Heart left ventricle (tissue), 16 donors: ENCODE data around the gene ERBB3. TPM values are rescaled to one million over a fixed set of nuclear protein-coding genes. Genes with fewer than 3 reads are reported as not detected.

Source experiments
- ATAC-seq, 4 donors: fragments of 200-7000 bp; cut with Tn5 transposase; one replicate each; pipeline ENCODE4 v1.9.1; 2020 to 2022; ENCODE audit warnings: moderate library complexity in 4 of 4, mild to moderate bottlenecking in 3 of 4, moderate number of reproducible peaks in 1 of 4
- DNase-seq, 5 donors: peaks; one replicate each; pipeline ENCODE4 v3.0.0-alpha.2; 2020
- H3K27ac ChIP-seq, 12 donors: fragments of 200-600 bp; sonication (generic) in 4 of 12; one replicate each; pipeline versions ENCODE4 v1.5.0 to v1.8.0; 2016 to 2022; ENCODE audit warnings: mild to moderate bottlenecking in 2 of 12
- H3K27me3 ChIP-seq, 9 donors: fragments of 200-600 bp; sonication (generic) in 2 of 9; one replicate each; pipeline versions ENCODE4 v1.5.1 to v1.8.0; 2016 to 2022; ENCODE audit warnings: mild to moderate bottlenecking in 3 of 9
- H3K36me3 ChIP-seq, 9 donors: fragments of 200-600 bp; sonication (generic) in 2 of 9; one replicate each; pipeline versions ENCODE4 v1.5.0 to v1.8.0; 2018 to 2022; ENCODE audit warnings: mild to moderate bottlenecking in 2 of 9
- H3K4me1 ChIP-seq, 12 donors: fragments of 200-600 bp; sonication (generic) in 4 of 12; one replicate each; pipeline versions ENCODE4 v1.5.0 to v1.8.0; 2016 to 2022; ENCODE audit warnings: mild to moderate bottlenecking in 3 of 12
- H3K4me3 ChIP-seq, 12 donors: fragments of 200-600 bp; sonication (generic) in 4 of 12; one replicate each; pipeline versions ENCODE4 v1.5.0 to v1.8.0; 2017 to 2022; ENCODE audit warnings: mild to moderate bottlenecking in 9 of 12, moderate library complexity in 4 of 12
- H3K9me3 ChIP-seq, 12 donors: fragments of 200-600 bp; sonication (generic) in 4 of 12; one replicate each; pipeline versions ENCODE4 v1.5.0 to v1.8.0; 2016 to 2022; ENCODE audit warnings: mild to moderate bottlenecking in 1 of 12
- CTCF ChIP-seq, 12 donors: fragments of 200-600 bp; sonication (generic) in 4 of 12; IDR thresholded peaks; one replicate each; pipeline versions ENCODE4 v1.5.0 to v1.8.0; 2018 to 2022; ENCODE audit warnings: antibody characterized with exemption in 12 of 12, mild to moderate bottlenecking in 5 of 12
- POLR2A ChIP-seq, 2 donors: fragments of 450-650 bp; IDR thresholded peaks; one replicate each; pipeline ENCODE4 v1.6.1; 2017; ENCODE audit warnings: antibody characterized with exemption in 2 of 2, mild to moderate bottlenecking in 2 of 2, moderate library complexity in 2 of 2
- WGBS, 4 donors: extraction: QIAGEN DNeasy Blood & Tissue Kit in 2 of 4; methylation state at CpG; one replicate each; pipeline versions ENCODE4 v1.1.5 to v1.1.7; 2013 to 2018; 5-methylcytosine and 5-hydroxymethylcytosine counted together
- intact Hi-C, 10 donors: fragments of 100-400 bp; cut with DNase I; formaldehyde crosslinking; loops; one replicate each; pipeline versions ENCODE4 v1.11.1 to v1.14.2; 2022
- polyA plus RNA-seq, 2 donors: library from polyadenylated mRNA; stranded (reverse); fragments of 200-250 nt; gene quantifications; one replicate each; pipeline ENCODE4 v1.2.3, GENCODE V29; 2013
- total RNA-seq, 9 donors: library from RNA; depleted of rRNA in 2 of 9; stranded (reverse); fragments of >200 nt in 2 of 9; fragmentation: NEBNext Ultra II Directional in 3 of 9; extraction: Animal tissue kit (Norgen Biotek cat#: 25700) in 3 of 9; gene quantifications; one replicate each; pipeline versions ENCODE4 v1.1.0 to v1.2.4, GENCODE V29; 2016 to 2023
- donor health status: ischemic (EF 13 %, LVEDD 7.1; RV severe dilation, severe dysfunction).
- donor health status: healthy with polysubstance abuse.
- donor health status: DM: no; HTN: yes; CAD: no.
- donor health status: DM: no; HTN: no; CAD: no.
- donor health status: ischemic (EF 25% LVEDD 6.9; RV normal size, moderate dysfunction).
- donor health status: ischemic (EF 25% LVEDD 5.7; RV mildly dilated, moderate dysfunction).
- donor health status: healthy.
- donor health status: DM: yes; HTN: yes; CAD: no.
- donor health status: ischemic (EF 35%, LVEDD 5.7; RV mildly dilated, moderate dysfunction).
- donor health status: nonischemic (EF 11% LVEDD 7.7; RV severe dilation, severe dysfunction).
- donor health status: DM: yes; HTN: yes; CAD: no.
- donor health status: PGD.
- donor health status: ischemic (EF 29% LVEDD 5.4; RV normal size, mild dysfunction).
- donor health status: nonischemic (EF 23%, LVEDD 6.1; RV moderate dilation, normal function).

Gene ERBB3
- total and polyA plus RNA-seq, 11 donors, result 0.90 to 4.5 (median 2.2) TPM

GRCh38 chr12:56128670-56129205, 48.8 kb downstream of the ERBB3 start:
- WGBS, 4 donors, result 0% methylated on average over 20 of the region's 20 CpGs
- intact Hi-C loops, result loop anchor here in 6 of 10 donors (1.0 to 10.0 kb wide), 7 partner anchors 24 to 339 kb away; partner anchors contain the start of genes SPRYD4 (in 5 of the 6), MYL6B (in 2 of the 6), CNPY2 (in 1 of the 6) and MYL6 (in 1 of the 6)
- H3K4me1 ChIP-seq, result peaks cover 8 to 57% (median 31%) of the 10 kb centered on the region in 12 donors

GRCh38 chr12:56129206-56129941, 49.4 kb downstream of the ERBB3 start:
- intact Hi-C loops, result loop anchor here in 6 of 10 donors (2.0 to 10.0 kb wide), 5 partner anchors 23 to 338 kb away; partner anchors contain the start of genes SPRYD4 (in 5 of the 6), MYL6B (in 2 of the 6), CNPY2 (in 1 of the 6) and NABP2 (in 1 of the 6)
- peak; percentile 69 to 86 (median 72) for DNase-seq

More at GRCh38 chr12:56128670-56129205, 48.8 kb downstream of the ERBB3 start:
- DNase-seq, result peak in 2 of 5 donors; percentile 38 to 54
- Histone ChIP-seq H3K9me3 (no peaks in the 10 kb centered on the region), H3K27me3 (no peaks in the 10 kb centered on the region), H3K27ac (peak overlapping the region; percentile 23 to 94 (median 90)), H3K36me3 (peaks cover 0 to 40% (median 36%) of the 10 kb centered on the region in 9 donors), H3K4me3 (peak overlapping the region; percentile 75 to 97 (median 84))
- TF ChIP-seq POLR2A (IDR thresholded peaks at IDR 0.05), result no peak
- no peak for TF ChIP-seq CTCF (IDR thresholded peaks at IDR 0.05)
- ATAC-seq, result peak in 3 of 4 donors; percentile 1 to 14 (median 3)

GRCh38 chr12:56129942-56130495, 50.1 kb downstream of the ERBB3 start:
- Histone ChIP-seq H3K4me1 (peaks cover 8 to 50% (median 30%) of the 10 kb centered on the region in 12 donors), H3K27me3 (no peaks in the 10 kb centered on the region), H3K27ac (peak overlapping the region in 10 of 12 donors; percentile 23 to 94 (median 89)), H3K4me3 (peak overlapping the region in 11 of 12 donors; percentile 75 to 97 (median 84)), H3K36me3 (peaks cover 0 to 49% (median 47%) of the 10 kb centered on the region in 9 donors), H3K9me3 (no peaks in the 10 kb centered on the region)
- intact Hi-C loops, result loop anchor here in 6 of 10 donors (2.0 to 10.0 kb wide), 5 partner anchors 23 to 337 kb away; partner anchors contain the start of genes SPRYD4 (in 5 of the 6), MYL6B (in 2 of the 6), CNPY2 (in 1 of the 6) and NABP2 (in 1 of the 6)
- TF ChIP-seq POLR2A (IDR thresholded peaks at IDR 0.05) (no peak), CTCF (IDR thresholded peaks at IDR 0.05) (no peak)
- no peak for ATAC-seq
- WGBS, 4 donors, result 62 to 74% (median 71%) methylated on average over 22 of the region's 22 CpGs
- DNase-seq, result no peak

More at GRCh38 chr12:56129206-56129941, 49.4 kb downstream of the ERBB3 start:
- TF ChIP-seq POLR2A (IDR thresholded peaks at IDR 0.05) (peak in 1 of 2 donors; percentile 25), CTCF (IDR thresholded peaks at IDR 0.05) (no peak)
- H3K4me1 ChIP-seq, result peaks cover 8 to 55% (median 31%) of the 10 kb centered on the region in 12 donors
- peak overlapping the region; percentile 23 to 94 (median 90) for H3K27ac ChIP-seq
- H3K9me3 ChIP-seq, result no peaks in the 10 kb centered on the region
- peak overlapping the region; percentile 75 to 97 (median 84) for H3K4me3 ChIP-seq
- peak in 3 of 4 donors; percentile 45 to 54 (median 47) for ATAC-seq
- H3K36me3 ChIP-seq, result peaks cover 0 to 42% (median 40%) of the 10 kb centered on the region in 9 donors
- WGBS, 4 donors, result 2 to 4% (median 3%) methylated on average over 23 to 29 of the region's 29 CpGs
- H3K27me3 ChIP-seq, result no peaks in the 10 kb centered on the region
